Endothelial cell of umbilical vein (primary cell): ENCODE data around the gene PLEKHA5.

Source experiments
- CTCF ChIP-seq, 2 donors: IDR thresholded peaks; 1 replicate in 1 of 2; 2 replicates in 1 of 2; pipeline ENCODE4 v1.5.1; 2011; ENCODE audit warnings: low read length in 2 of 2, mild to moderate bottlenecking in 2 of 2, moderate library complexity in 2 of 2, control low read depth in 1 of 2, inconsistent platforms in 1 of 2, low read depth in 1 of 2; ENCODE audit not compliant: insufficient read depth in 1 of 2; ENCODE audit errors: extremely low read depth in 1 of 2
- EZH2 ChIP-seq: IDR thresholded peaks from 2 replicates; pipeline ENCODE4 v1.6.1; 2012; ENCODE audit warnings: borderline replicate concordance, low read depth, mild to moderate bottlenecking, moderate library complexity, low read length, inconsistent platforms; ENCODE audit not compliant: severe bottlenecking
- POLR2A ChIP-seq: IDR thresholded peaks from 2 replicates; pipeline ENCODE4 v1.6.1; 2012; ENCODE audit warnings: low read depth, mild to moderate bottlenecking, control low read depth, low read length

GRCh38 chr12:19142499-19142898, 13.0 kb downstream of the PLEKHA5 start:
- TF ChIP-seq POLR2A (no peak), EZH2 (no peak), CTCF (IDR thresholded peaks at IDR 0.05; ENCODE audit: extremely low read depth in 1 of 2, insufficient read depth in 1 of 2, low read depth in 1 of 2, low read length in 2 of 2) (no peak)
